GM19193 (cell line): ENCODE measurements around the gene ZFPL1.

Experiments
- POLR2A ChIP-seq: IDR thresholded peaks from 4 replicates; pipeline ENCODE4 v1.6.1; 2011; ENCODE audit not compliant: insufficient read depth, insufficient read length; ENCODE audit errors: extremely low read depth

ZFPL1 gene

GRCh38 chr11:65125197-65126056 is 41.4 kb downstream of the ZFPL1 start:
- TF ChIP-seq POLR2A, result no peak

GRCh38 chr11:65126624-65127274 is 42.7 kb downstream of the ZFPL1 start:
- TF ChIP-seq POLR2A, result peak; percentile 48

GRCh38 chr11:65127473-65128181 is 43.6 kb downstream of the ZFPL1 start:
- TF ChIP-seq POLR2A, result no peak

- peak; percentile 52 for TF ChIP-seq POLR2A
Measured at GRCh38 chr11:65128182-65129145, 44.4 kb downstream of the ZFPL1 start.

- TF ChIP-seq POLR2A, result no peak
Measured at GRCh38 chr11:65129649-65130441, 45.8 kb downstream of the ZFPL1 start.

GRCh38 chr11:65130631-65131416 is 46.8 kb downstream of the ZFPL1 start:
- no peak for TF ChIP-seq POLR2A

GRCh38 chr11:65131417-65131776 is 47.4 kb downstream of the ZFPL1 start:
- no peak for TF ChIP-seq POLR2A

- TF ChIP-seq POLR2A, result no peak
Measured at GRCh38 chr11:65131895-65132237, 47.8 kb downstream of the ZFPL1 start.

- peak; percentile 78 for TF ChIP-seq POLR2A
Measured at GRCh38 chr11:65132238-65132987, 48.4 kb downstream of the ZFPL1 start.

GRCh38 chr11:65132988-65133700 is 49.1 kb downstream of the ZFPL1 start:
- peak; percentile 64 for TF ChIP-seq POLR2A

GRCh38 chr11:65133724-65134123 is 49.7 kb downstream of the ZFPL1 start:
- TF ChIP-seq POLR2A, result no peak
